Measurements from ENCODE around the gene CMYA5.

The CMYA5 gene

GRCh38 chr5:79727451-79728355 is 38.1 kb downstream of the CMYA5 start:
- Histone ChIP-seq H3K9me3 (ENCODE audit: severe bottlenecking) (no peaks in the 10 kb centered on the region), H3K27ac (ENCODE audit: poor library complexity, severe bottlenecking) (no peak overlapping the region), H3K36me3 (ENCODE audit: low read depth) (no peaks in the 10 kb centered on the region), H3K4me3 (ENCODE audit: severe bottlenecking) (no peak overlapping the region), H3K4me1 (ENCODE audit: insufficient read depth, poor library complexity, severe bottlenecking) (no peaks in the 10 kb centered on the region), H3K27me3 (ENCODE audit: insufficient read depth, poor library complexity, severe bottlenecking) (peaks cover 4% of the 10 kb centered on the region)
- TF ChIP-seq CTCF (IDR thresholded peaks at IDR 0.05; ENCODE audit: poor library complexity, severe bottlenecking): no peak
- DNase-seq (ENCODE audit: low spot score): no peak
- ATAC-seq (ENCODE audit: low read depth): peak; percentile 35; the same call in 1 of the 3 replicates

- ATAC-seq (ENCODE audit: low read depth) (peak; percentile 17; the same call in 1 of the 3 replicates), DNase-seq (ENCODE audit: low spot score) (no peak)
- H3K9me3 ChIP-seq (ENCODE audit: severe bottlenecking): no peaks in the 10 kb centered on the region
- no peak overlapping the region for H3K4me3 ChIP-seq (ENCODE audit: severe bottlenecking)
- no peak for TF ChIP-seq CTCF (IDR thresholded peaks at IDR 0.05; ENCODE audit: poor library complexity, severe bottlenecking)
- peaks cover 9% of the 10 kb centered on the region for H3K27me3 ChIP-seq (ENCODE audit: insufficient read depth, poor library complexity, severe bottlenecking)
- H3K27ac ChIP-seq (ENCODE audit: poor library complexity, severe bottlenecking): no peak overlapping the region
- H3K4me1 ChIP-seq (ENCODE audit: insufficient read depth, poor library complexity, severe bottlenecking): no peaks in the 10 kb centered on the region
- no peaks in the 10 kb centered on the region for H3K36me3 ChIP-seq (ENCODE audit: low read depth)
These were observed 38.8 kb downstream of the CMYA5 start for GRCh38 chr5:79728396-79728795.

- Histone ChIP-seq H3K36me3 (ENCODE audit: low read depth) (no peaks in the 10 kb centered on the region), H3K4me1 (ENCODE audit: insufficient read depth, poor library complexity, severe bottlenecking) (no peaks in the 10 kb centered on the region), H3K9me3 (ENCODE audit: severe bottlenecking) (no peaks in the 10 kb centered on the region), H3K27me3 (ENCODE audit: insufficient read depth, poor library complexity, severe bottlenecking) (peaks cover 16% of the 10 kb centered on the region), H3K27ac (ENCODE audit: poor library complexity, severe bottlenecking) (no peak overlapping the region), H3K4me3 (ENCODE audit: severe bottlenecking) (no peak overlapping the region)
- DNase-seq (ENCODE audit: low spot score) (no peak), ATAC-seq (ENCODE audit: low read depth) (no peak)
- TF ChIP-seq CTCF (IDR thresholded peaks at IDR 0.05; ENCODE audit: poor library complexity, severe bottlenecking): no peak
These were observed 40.0 kb downstream of the CMYA5 start for GRCh38 chr5:79729679-79730078.

GRCh38 chr5:79730564-79730963 is 40.9 kb downstream of the CMYA5 start:
- TF ChIP-seq CTCF (IDR thresholded peaks at IDR 0.05; ENCODE audit: poor library complexity, severe bottlenecking): no peak
- H3K27me3 ChIP-seq (ENCODE audit: insufficient read depth, poor library complexity, severe bottlenecking): peaks cover 17% of the 10 kb centered on the region
- ATAC-seq (ENCODE audit: low read depth) (no peak), DNase-seq (ENCODE audit: low spot score) (no peak)
- no peaks in the 10 kb centered on the region for H3K4me1 ChIP-seq (ENCODE audit: insufficient read depth, poor library complexity, severe bottlenecking)
- no peaks in the 10 kb centered on the region for H3K9me3 ChIP-seq (ENCODE audit: severe bottlenecking)
- H3K27ac ChIP-seq (ENCODE audit: poor library complexity, severe bottlenecking): no peak overlapping the region
- H3K4me3 ChIP-seq (ENCODE audit: severe bottlenecking): no peak overlapping the region
- H3K36me3 ChIP-seq (ENCODE audit: low read depth): no peaks in the 10 kb centered on the region

GRCh38 chr5:79731775-79732174 is 42.1 kb downstream of the CMYA5 start:
- no peak for DNase-seq (ENCODE audit: low spot score)
- no peaks in the 10 kb centered on the region for H3K36me3 ChIP-seq (ENCODE audit: low read depth)
- H3K27ac ChIP-seq (ENCODE audit: poor library complexity, severe bottlenecking): no peak overlapping the region
- H3K9me3 ChIP-seq (ENCODE audit: severe bottlenecking): no peaks in the 10 kb centered on the region
- H3K4me1 ChIP-seq (ENCODE audit: insufficient read depth, poor library complexity, severe bottlenecking): no peaks in the 10 kb centered on the region
- H3K4me3 ChIP-seq (ENCODE audit: severe bottlenecking): no peak overlapping the region
- H3K27me3 ChIP-seq (ENCODE audit: insufficient read depth, poor library complexity, severe bottlenecking): peaks cover 23% of the 10 kb centered on the region
- ATAC-seq (ENCODE audit: low read depth): no peak
- no peak for TF ChIP-seq CTCF (IDR thresholded peaks at IDR 0.05; ENCODE audit: poor library complexity, severe bottlenecking)
